ENCODE measurements around the gene PYGB.

PYGB gene

GRCh38 chr20:25300496-25301170 is 52.7 kb downstream of the PYGB start:
- no peak overlapping the region for H3K9ac ChIP-seq (ENCODE audit: insufficient read length, low read depth)
- no peaks in the 10 kb centered on the region for H3K27me3 ChIP-seq (ENCODE audit: insufficient read depth, insufficient read length)
- no peak overlapping the region for H3K4me3 ChIP-seq (ENCODE audit: insufficient read length, low read depth)
- TF ChIP-seq ZNF274 (IDR thresholded peaks at IDR 0.05; ENCODE audit: low read depth, low read length) (no peak), SUZ12 (IDR thresholded peaks at IDR 0.05; ENCODE audit: extremely low read depth, insufficient read depth, insufficient read length) (no peak), YY1 (IDR thresholded peaks at IDR 0.05; ENCODE audit: insufficient read depth, insufficient read length) (no peak)
- no peak for DNase-seq (ENCODE audit: low read depth, low spot score)
- peaks cover 66% of the 10 kb centered on the region for H3K36me3 ChIP-seq (ENCODE audit: insufficient read depth, insufficient read length, low read length)
- peaks cover 6% of the 10 kb centered on the region for H3K4me1 ChIP-seq (ENCODE audit: insufficient read depth, insufficient read length)
- H3K9me3 ChIP-seq (ENCODE audit: insufficient read depth, low read length): no peaks in the 10 kb centered on the region

GRCh38 chr20:25301357-25301920 is 53.6 kb downstream of the PYGB start:
- no peaks in the 10 kb centered on the region for H3K27me3 ChIP-seq (ENCODE audit: insufficient read depth, insufficient read length)
- peaks cover 6% of the 10 kb centered on the region for H3K4me1 ChIP-seq (ENCODE audit: insufficient read depth, insufficient read length)
- DNase-seq (ENCODE audit: low read depth, low spot score): no peak
- no peak for TF ChIP-seq YY1 (IDR thresholded peaks at IDR 0.05; ENCODE audit: insufficient read depth, insufficient read length)
- TF ChIP-seq ZNF274 (IDR thresholded peaks at IDR 0.05; ENCODE audit: low read depth, low read length): no peak
- no peak for TF ChIP-seq SUZ12 (IDR thresholded peaks at IDR 0.05; ENCODE audit: extremely low read depth, insufficient read depth, insufficient read length)
- no peak overlapping the region for H3K4me3 ChIP-seq (ENCODE audit: insufficient read length, low read depth)
- H3K9me3 ChIP-seq (ENCODE audit: insufficient read depth, low read length): no peaks in the 10 kb centered on the region
- H3K36me3 ChIP-seq (ENCODE audit: insufficient read depth, insufficient read length, low read length): peaks cover 58% of the 10 kb centered on the region
- H3K9ac ChIP-seq (ENCODE audit: insufficient read length, low read depth): no peak overlapping the region

- H3K4me3 ChIP-seq (ENCODE audit: insufficient read length, low read depth): no peak overlapping the region
- no peak for TF ChIP-seq SUZ12 (IDR thresholded peaks at IDR 0.05; ENCODE audit: extremely low read depth, insufficient read depth, insufficient read length)
- TF ChIP-seq ZNF274 (IDR thresholded peaks at IDR 0.05; ENCODE audit: low read depth, low read length): no peak
- no peak for TF ChIP-seq YY1 (IDR thresholded peaks at IDR 0.05; ENCODE audit: insufficient read depth, insufficient read length)
- H3K27me3 ChIP-seq (ENCODE audit: insufficient read depth, insufficient read length): no peaks in the 10 kb centered on the region
- H3K9me3 ChIP-seq (ENCODE audit: insufficient read depth, low read length): no peaks in the 10 kb centered on the region
- peaks cover 55% of the 10 kb centered on the region for H3K36me3 ChIP-seq (ENCODE audit: insufficient read depth, insufficient read length, low read length)
- no peak for DNase-seq (ENCODE audit: low read depth, low spot score)
- H3K4me1 ChIP-seq (ENCODE audit: insufficient read depth, insufficient read length): peaks cover 4% of the 10 kb centered on the region
- no peak overlapping the region for H3K9ac ChIP-seq (ENCODE audit: insufficient read length, low read depth)
Measured at GRCh38 chr20:25302596-25302995, 54.7 kb downstream of the PYGB start.

GRCh38 chr20:25303292-25304024 is 55.6 kb downstream of the PYGB start:
- Histone ChIP-seq H3K4me3 (ENCODE audit: insufficient read length, low read depth) (no peak overlapping the region), H3K9ac (ENCODE audit: insufficient read length, low read depth) (no peak overlapping the region), H3K36me3 (ENCODE audit: insufficient read depth, insufficient read length, low read length) (peaks cover 57% of the 10 kb centered on the region), H3K27me3 (ENCODE audit: insufficient read depth, insufficient read length) (no peaks in the 10 kb centered on the region), H3K9me3 (ENCODE audit: insufficient read depth, low read length) (no peaks in the 10 kb centered on the region), H3K4me1 (ENCODE audit: insufficient read depth, insufficient read length) (peaks cover 4% of the 10 kb centered on the region)
- DNase-seq (ENCODE audit: low read depth, low spot score): no peak
- no peak for TF ChIP-seq ZNF274 (IDR thresholded peaks at IDR 0.05; ENCODE audit: low read depth, low read length)
- TF ChIP-seq YY1 (IDR thresholded peaks at IDR 0.05; ENCODE audit: insufficient read depth, insufficient read length): no peak

GRCh38 chr20:25304025-25304549 is 56.2 kb downstream of the PYGB start:
- no peaks in the 10 kb centered on the region for H3K27me3 ChIP-seq (ENCODE audit: insufficient read depth, insufficient read length)
- H3K9ac ChIP-seq (ENCODE audit: insufficient read length, low read depth): no peak overlapping the region
- H3K36me3 ChIP-seq (ENCODE audit: insufficient read depth, insufficient read length, low read length): peaks cover 61% of the 10 kb centered on the region
- TF ChIP-seq ZNF274 (IDR thresholded peaks at IDR 0.05; ENCODE audit: low read depth, low read length) (no peak), SUZ12 (IDR thresholded peaks at IDR 0.05; ENCODE audit: extremely low read depth, insufficient read depth, insufficient read length) (no peak), YY1 (IDR thresholded peaks at IDR 0.05; ENCODE audit: insufficient read depth, insufficient read length) (no peak)
- H3K4me3 ChIP-seq (ENCODE audit: insufficient read length, low read depth): no peak overlapping the region
- H3K4me1 ChIP-seq (ENCODE audit: insufficient read depth, insufficient read length): peaks cover 6% of the 10 kb centered on the region
- DNase-seq (ENCODE audit: low read depth, low spot score): no peak
- no peaks in the 10 kb centered on the region for H3K9me3 ChIP-seq (ENCODE audit: insufficient read depth, low read length)

GRCh38 chr20:25306991-25307903 is 59.4 kb downstream of the PYGB start:
- Histone ChIP-seq H3K9ac (ENCODE audit: insufficient read length, low read depth) (no peak overlapping the region), H3K27me3 (ENCODE audit: insufficient read depth, insufficient read length) (no peaks in the 10 kb centered on the region), H3K9me3 (ENCODE audit: insufficient read depth, low read length) (no peaks in the 10 kb centered on the region), H3K4me1 (ENCODE audit: insufficient read depth, insufficient read length) (peaks cover 17% of the 10 kb centered on the region), H3K4me3 (ENCODE audit: insufficient read length, low read depth) (no peak overlapping the region), H3K36me3 (ENCODE audit: insufficient read depth, insufficient read length, low read length) (peaks cover 45% of the 10 kb centered on the region)
- TF ChIP-seq SUZ12 (IDR thresholded peaks at IDR 0.05; ENCODE audit: extremely low read depth, insufficient read depth, insufficient read length) (no peak), ZNF274 (IDR thresholded peaks at IDR 0.05; ENCODE audit: low read depth, low read length) (no peak), YY1 (IDR thresholded peaks at IDR 0.05; ENCODE audit: insufficient read depth, insufficient read length) (no peak)
- DNase-seq (ENCODE audit: low read depth, low spot score): no peak

Data from NT2/D1 (cell line).